GM19468 (cell line): ENCODE data around the gene CDAN1.

Experiments
- ATAC-seq: cut with Tn5 transposase; IDR thresholded peaks from one replicate; pipeline ENCODE4 v1.9.1; 2021; ENCODE audit warnings: mild to moderate bottlenecking, moderate library complexity, moderate number of reproducible peaks; ENCODE audit not compliant: unreplicated experiment; ENCODE audit errors: extremely low read depth

Gene CDAN1

GRCh38 chr15:42736178-42736792 lies 643 bp downstream of the CDAN1 start:
- no peak for ATAC-seq

DNA sequence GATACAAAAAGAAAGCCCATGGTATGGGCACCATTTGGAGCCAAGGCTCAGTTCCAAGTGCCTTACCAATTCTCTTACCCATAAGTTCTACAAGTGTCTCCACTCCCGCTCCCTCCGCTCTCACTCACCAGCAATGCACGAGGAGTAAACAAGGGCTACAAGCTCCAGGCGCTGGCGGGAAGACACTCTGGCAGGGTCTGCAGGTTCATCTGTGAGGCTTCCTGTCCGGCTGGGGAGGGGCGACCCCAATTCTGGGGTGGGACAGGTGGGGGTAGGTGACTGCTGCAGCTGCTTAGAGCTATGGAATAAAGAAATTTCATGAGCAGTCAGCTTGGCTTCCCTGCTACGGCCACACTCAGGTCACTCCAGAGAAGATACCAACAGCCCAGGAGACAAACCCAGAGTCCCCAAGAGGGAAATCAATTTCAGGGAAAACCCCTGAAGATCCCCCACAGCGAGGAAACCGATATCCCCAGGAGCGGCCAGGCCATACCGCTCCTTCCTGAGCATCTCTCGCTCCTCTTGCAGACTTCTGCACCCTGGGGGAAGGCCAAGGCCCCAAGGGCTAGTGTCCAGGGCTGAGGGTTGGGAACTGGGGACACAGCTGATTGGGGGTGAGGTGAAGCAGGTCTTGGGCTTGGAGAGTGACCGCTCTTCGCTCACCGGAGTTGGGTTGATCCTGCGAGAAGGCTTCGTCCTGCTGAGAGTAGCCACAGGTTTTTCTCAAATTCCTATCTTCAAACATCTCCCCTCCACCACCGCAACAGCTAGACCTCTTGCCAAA lies 1.4 kb downstream of the CDAN1 start:
- no peak for ATAC-seq

- ATAC-seq = no peak
Observed at GRCh38 chr15:42734076-42734672, 2.8 kb downstream of the CDAN1 start.

- ATAC-seq = no peak
Observed at GRCh38 chr15:42733027-42733426, 3.9 kb downstream of the CDAN1 start.

DNA sequence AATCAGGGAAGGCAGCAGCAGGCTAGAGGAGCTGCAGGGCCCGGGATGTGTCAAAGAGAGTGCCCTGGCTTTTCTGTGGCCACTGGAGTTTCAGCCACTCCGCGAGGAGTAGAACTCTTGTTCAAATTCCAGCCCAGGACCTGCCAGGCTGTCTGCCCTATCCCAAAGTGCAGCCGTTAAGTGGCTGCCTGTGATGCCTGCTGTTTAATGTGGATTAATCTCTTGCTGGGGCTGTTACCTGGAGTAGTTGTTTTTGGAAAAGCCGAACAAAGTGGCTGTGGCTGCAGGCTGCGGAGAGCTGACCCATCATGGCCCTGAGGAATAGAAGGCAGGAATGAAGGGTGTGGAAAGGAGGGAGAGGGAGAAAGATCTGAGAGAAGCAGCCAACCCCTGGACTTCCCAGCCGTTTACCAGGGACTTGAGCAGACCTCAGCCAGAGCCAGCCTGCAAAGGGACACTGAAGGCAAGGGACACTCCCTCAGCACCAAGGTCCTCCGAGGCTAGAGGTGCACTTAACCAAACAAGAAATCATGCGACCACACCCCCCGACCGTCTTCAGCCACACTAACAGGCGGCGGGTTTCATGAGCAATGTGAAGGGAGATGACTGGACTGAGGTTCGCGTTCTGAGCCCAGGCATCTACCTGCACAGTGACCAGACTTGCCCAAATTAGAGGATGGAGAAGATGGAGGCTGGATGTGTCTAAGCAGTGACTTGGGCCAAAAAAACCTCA lies 4.7 kb downstream of the CDAN1 start:
- ATAC-seq = no peak

DNA sequence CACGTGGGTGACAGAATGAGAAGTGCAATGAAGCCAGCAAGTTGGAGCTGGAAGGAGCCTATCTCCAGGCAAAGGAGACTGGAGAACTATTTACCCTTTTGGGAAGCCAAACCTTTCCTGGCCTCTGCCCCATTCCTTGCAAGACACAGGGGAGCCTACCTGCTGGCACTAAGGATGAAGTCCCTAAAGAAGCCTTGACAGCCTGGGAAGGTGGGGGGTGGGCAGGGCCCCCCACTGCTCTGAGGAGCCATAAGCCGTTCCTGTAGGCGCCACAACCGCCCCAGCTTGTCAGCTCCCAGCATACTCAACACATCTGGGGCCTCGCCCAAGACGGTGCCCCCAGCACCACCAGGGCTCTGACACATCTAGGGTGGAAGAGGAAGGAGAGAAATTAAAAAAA lies 5.5 kb downstream of the CDAN1 start:
- no peak for ATAC-seq

DNA sequence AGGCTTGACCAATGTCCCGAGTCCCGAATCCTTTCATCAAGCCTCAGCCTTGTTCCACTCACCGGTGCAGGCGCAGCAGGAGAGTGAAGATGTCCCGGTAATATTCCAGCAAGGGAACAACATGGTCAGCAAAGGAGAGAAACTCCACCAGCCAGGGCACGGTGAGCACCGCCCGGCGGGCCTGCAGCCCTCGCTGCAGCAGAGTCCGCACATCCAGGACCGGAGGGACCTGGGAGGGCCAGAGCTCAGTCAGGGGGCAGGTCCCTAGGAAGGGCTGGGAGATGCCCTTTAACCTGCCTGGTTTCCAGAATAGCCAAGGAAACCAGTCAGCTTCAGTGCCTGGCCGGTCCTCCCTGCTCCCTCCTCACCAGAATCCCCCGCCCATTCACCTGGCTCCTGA lies 6.4 kb downstream of the CDAN1 start:
- no peak for ATAC-seq

DNA sequence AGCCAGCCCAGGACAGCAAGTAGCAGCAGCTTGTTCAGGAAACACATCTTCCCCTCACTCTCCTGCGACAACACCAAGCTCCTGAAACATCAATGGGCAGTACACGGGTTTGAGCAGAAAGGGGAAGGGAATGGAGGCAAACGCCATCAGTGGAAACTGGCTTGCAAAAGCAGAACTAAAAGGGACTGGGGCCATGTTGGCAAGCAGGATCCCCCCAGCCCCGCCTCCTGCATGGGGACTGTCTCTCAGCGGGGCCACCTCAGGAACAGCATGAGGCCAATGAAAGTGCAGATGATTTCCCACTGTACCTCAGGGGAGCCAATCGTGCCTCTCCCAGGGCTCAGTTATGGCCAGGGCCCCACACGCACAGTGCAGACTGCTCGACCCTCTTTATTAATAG lies 6.8 kb downstream of the CDAN1 start:
- no peak for ATAC-seq

DNA sequence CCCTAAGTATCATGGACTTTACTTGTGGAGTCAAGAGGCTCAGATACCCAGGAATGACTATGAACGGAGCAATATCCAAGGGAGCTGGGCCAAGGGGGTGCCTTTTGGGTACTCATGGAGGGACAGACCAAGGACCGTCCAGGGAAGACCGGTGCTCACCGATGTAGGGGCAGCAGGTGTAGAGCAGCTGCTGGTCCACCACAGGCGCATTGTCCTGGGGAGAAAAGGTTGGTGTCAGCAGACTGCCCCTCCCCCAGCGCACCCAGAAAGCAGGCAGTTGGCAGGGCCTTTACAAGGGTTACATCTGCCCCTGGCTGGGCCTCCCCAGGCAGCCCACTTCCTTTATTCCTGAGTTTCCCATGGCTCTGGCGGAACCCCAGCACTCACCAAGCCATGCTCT lies 7.5 kb downstream of the CDAN1 start:
- no peak for ATAC-seq

DNA sequence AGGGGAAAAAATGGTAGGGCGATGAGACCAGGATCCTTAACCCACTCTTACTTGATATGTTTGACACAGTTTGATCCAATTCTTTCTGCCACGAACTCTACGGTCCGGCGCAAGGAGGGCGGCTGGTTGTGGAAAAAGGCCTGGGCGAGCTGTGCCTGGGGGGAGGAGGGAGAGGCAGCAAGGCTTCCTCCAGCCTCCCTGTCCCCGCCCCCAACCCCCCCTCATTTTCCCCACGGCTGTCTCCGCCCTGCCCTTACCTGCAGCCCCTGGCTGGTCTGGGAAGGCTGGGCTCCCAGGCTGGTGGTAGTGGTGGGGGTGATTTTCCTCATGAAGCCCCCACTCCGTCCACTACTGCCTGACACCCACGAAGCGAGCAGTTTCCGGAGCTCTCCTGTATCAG lies 8.0 kb downstream of the CDAN1 start:
- ATAC-seq = no peak

DNA sequence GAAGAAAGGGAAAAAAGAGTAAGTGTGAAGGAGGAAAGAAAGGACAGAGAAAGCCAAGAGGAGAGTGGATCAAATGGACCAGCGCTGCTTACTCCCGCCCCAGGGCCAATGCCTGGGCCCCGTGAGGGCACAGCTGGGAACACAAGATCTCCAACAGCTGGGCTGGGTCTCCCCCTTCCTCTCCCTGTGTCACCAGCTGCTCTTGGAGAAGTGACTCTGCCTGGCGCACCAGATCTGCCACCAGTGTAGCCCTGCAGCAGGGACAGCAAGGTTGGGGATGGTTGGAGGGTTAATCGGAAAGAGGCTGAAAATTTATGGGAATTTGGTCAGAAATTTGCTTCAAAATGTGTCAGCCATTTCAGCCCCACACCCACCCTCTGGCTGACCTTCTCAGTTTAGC lies 8.4 kb downstream of the CDAN1 start:
- ATAC-seq = no peak

GRCh38 chr15:42727750-42728381 lies 9.1 kb downstream of the CDAN1 start:
- ATAC-seq = no peak

GRCh38 chr15:42726114-42726513 lies 10.8 kb downstream of the CDAN1 start:
- ATAC-seq = no peak

DNA sequence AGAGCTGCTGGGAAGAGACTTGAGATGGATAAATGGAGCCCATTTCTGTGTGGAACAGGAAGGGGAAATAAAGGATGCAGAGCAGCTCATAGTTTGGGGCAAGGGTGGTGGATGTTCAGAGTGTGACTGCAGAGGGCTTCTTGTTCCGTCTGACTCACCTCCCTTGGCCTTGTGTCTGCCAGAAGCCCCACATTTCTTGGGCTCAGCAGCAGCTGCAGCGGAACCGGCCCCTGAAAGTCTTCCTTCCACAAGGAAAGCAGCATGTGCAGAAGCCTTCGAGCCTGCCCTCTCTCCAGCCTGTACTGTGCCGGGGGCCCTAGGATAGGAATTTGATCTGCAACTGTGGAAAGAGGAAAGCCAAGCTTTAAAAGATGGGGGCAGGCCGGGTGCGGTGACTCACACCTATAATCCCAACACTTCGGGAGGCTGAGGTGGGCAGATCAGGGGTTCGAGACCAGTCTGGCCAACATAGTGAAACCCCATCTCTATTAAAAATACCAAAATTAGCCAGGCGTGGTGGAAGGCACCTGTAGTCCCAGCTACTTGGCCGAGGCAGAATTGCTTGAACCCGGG lies 11.5 kb downstream of the CDAN1 start:
- no peak for ATAC-seq

DNA sequence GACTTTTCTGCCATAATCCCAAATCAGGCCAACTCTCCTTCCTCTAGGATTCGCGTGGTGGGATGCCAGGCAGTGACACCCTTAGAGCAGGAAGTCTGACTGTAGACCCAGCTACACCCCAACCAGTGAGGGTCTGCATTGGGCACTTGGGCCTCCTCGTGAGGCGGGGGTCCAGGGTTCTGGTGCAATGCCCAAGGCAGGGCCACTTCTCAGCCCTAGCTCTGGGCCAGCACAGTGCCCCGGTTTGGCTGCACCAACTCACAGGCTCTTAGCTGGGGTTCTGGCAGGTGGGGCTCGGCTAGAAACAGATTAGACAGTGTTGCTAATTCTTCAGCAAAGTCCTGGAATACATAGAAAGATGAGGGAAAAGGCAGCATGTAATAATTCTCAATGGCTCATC lies 12.7 kb downstream of the CDAN1 start:
- no peak for ATAC-seq

GRCh38 chr15:42723068-42723467 lies 13.9 kb downstream of the CDAN1 start:
- ATAC-seq = no peak

DNA sequence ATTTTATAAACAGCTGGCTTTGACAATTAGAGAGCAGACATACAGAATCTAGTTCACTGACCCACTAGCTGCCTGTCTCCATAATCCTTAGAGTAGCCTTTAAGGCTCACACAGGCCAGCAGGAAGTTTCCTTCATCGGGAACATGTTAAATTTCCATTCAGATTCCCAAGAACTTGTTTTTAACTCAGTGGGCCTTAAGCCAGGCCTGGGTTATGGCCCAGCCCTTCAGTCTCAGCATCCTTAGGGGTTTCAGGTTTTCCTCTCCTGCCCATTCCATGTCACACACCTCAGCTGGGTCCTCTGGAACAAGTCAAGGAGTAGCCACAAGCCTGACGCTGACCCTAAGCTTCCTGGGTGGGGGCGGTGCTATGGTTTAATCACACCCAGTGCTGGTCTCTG lies 15.0 kb downstream of the CDAN1 start:
- no peak for ATAC-seq

DNA sequence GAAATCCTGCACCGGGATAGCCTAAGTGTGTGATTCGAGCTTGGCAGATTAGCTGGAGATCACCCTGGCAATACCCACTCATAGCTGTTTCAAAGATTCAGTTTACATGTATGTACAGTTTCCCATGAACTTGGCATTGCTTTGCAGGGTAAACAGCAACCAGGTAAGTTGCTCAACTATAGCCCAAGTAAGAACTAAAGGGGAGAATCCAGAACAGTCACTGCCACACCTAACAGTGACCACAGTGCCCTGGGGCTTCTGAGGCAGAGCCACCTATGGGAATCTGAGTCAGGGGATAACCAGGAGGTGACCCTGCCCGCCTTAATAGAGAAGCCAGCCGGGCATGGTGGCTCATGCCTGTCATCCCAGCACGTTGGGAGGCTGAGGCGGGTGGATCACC lies 15.9 kb downstream of the CDAN1 start:
- ATAC-seq = no peak

- ATAC-seq = no peak
Observed at GRCh38 chr15:42720071-42720470, 16.9 kb downstream of the CDAN1 start.

DNA sequence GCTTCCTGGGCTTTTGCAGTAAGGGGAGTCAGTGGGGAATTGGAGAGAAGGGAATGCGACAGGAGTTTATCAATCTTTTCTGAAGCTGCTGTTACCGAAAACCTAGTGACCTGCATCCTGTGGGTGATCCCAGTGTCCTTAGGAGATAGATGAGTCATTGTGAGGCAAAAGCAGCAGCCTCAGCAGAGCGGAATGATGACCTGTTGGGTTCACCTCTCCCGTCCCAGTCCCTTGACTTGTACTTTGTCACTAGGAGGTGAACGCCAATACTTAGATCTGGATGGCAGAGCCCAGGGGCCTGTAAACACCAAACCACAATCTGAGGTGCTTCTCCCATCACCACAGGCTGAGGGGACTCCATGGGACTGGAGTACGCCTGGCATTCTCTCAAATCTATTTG lies 17.9 kb downstream of the CDAN1 start:
- no peak for ATAC-seq
